GM19463 (cell line): ENCODE results near the gene NCAM1.

Experiments used
- ATAC-seq: cut with Tn5 transposase; IDR thresholded peaks from one replicate; pipeline ENCODE4 v1.9.1; 2021; ENCODE audit warnings: mild to moderate bottlenecking, moderate library complexity; ENCODE audit not compliant: unreplicated experiment

The NCAM1 gene

GRCh38 chr11:113121746-113122145 is 160.5 kb downstream of the NCAM1 start:
- no peak for ATAC-seq

- no peak for ATAC-seq
Observed at GRCh38 chr11:113124006-113124405, 162.8 kb downstream of the NCAM1 start.

GRCh38 chr11:113124578-113124977 is 163.4 kb downstream of the NCAM1 start:
- ATAC-seq = no peak

DNA sequence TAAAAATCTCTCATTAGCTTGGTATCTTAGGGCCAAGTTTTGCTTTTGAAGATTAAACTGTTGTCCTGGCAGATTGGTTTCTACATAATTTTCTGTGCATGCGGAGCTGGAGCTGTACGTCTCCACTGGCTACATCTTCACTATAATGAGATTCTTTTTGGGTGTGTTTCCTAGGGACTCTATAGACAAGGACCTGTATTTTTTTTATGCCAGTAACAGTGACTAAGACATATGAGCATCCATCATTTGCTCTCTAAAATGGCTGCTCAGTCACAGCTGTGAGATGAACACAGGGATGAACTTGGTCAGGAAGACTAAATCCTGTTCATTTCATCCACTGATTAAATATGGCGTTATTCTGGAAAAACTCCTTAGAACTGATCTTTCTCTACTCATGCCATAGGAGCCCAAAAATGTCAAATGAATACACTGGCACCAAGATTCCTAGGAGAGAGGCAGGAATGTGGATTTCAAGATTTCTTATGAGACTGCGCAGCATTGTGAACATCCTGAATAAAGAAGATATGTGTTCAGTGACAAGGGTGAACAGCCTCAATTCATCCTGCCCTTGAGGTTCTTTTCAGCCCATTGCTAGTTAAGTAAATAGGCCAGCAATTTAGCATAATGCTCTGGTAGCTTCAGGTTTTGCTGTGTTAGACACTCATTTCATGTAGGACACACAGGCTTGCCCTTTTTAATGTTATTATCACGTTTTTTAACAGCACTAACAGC is 168.2 kb downstream of the NCAM1 start:
- no peak for ATAC-seq

DNA sequence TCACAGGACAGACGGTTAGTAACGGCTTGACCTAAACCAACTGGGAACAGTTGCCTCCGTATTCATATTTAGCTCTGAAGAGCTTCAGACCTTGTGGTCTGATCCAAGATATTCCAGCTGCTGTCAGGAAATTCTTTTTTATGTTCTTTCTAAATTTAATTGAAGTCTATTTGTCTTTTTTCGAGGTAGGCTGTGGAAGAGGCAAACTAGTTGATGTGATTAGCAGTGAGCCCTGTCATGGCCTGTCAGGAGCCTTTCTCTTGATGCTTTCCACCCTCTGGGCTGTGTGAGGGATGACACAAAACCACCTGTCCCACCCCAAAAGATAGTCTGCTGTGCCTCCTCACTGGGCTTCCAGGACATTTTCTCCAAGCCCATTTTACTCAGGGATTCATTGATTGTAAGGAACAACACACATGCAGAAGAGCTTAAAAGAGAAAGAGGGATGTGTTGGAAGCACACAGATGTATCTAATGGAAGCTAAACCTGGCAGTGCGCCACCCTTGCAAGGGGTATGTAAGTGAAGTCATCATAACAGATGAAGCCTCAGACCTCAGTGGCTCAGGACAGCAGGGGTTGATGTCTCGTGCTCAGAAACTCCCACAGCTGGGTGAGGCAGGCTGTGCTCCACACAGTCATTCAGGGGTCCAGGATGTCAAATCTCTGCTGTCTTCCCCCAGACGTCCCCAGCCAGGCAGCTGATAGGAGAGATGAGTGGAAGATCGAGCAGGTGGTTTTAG is 170.0 kb downstream of the NCAM1 start:
- no peak for ATAC-seq

- no peak for ATAC-seq
Observed at GRCh38 chr11:113133071-113133470, 171.9 kb downstream of the NCAM1 start.

GRCh38 chr11:113134626-113135025 is 173.4 kb downstream of the NCAM1 start:
- no peak for ATAC-seq

DNA sequence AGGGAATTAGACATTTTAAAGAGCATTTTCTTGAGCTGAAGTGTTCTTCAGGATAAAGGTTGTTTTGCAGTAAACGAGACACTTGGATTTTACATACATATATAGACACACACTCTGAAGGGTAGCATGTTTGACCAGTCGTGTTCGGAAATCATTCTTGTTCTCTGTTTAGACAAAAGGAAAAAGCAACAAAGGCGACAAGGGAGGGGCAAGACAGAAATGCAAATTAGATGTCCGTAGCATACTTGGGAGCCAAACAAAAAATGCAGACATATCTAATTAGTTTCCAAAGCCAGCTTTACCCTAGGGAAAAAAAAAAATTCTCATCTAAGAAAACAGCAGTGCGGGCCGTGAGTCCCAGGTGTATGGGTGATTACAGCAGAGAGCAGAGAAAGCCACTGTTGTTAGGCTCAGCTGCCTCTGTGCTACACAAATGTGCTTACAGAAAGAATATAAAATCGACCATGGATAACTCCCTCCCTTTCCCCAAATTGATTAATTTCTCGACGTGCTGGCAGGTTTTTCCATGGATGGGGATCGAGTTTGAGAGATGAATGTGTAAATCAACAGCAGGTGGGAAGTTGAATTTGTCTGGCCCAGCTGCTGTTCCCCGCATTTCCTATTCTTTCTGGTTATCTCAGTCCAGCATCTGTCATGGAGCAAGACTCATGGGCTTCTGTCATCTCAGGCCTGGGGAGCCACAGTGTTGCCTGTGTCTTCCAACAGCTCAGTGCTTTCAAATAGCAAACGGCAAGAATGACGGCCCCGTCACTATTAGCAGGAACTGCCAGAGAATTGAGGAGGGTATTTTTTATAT is 176.7 kb downstream of the NCAM1 start:
- no peak for ATAC-seq

DNA sequence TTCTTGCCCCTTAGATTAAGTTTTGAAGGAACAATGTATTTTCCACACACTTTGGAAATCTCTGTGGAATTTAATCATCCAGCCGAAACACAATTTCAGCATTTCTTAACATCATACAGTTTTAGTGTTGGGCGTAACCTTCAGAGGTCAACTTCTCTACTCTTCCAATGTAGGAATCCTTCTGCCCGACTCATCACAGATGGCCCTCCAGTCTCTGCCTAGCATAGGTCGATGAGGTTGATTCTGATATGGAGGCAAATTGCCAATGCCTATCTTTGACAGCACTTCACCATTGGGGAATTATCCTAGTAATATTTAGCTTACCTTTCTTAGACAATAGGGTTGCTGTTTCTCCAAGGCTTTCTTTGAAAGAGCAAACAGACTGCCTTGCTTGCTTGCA is 177.5 kb downstream of the NCAM1 start:
- no peak for ATAC-seq

- ATAC-seq = no peak
Observed at GRCh38 chr11:113141010-113141409, 179.8 kb downstream of the NCAM1 start.

DNA sequence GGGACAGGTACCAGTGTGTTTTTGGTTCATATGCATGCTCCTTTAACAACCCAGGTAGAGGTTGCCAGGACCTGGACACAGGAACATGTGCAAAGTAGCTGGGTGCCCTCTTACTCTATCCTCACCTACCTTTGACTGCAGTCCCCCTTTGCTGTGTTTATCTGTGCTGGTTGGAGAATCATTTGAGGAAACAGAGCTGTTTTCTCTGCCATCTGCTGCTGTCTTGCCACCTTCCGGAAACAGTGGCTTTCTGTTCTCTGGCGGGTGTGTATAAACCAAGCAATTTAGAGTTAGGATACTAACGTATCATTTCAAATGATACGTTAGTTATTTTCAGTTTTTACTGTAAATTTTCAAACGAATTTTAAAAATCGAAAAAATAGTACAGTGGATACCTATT is 181.3 kb downstream of the NCAM1 start:
- ATAC-seq = no peak

DNA sequence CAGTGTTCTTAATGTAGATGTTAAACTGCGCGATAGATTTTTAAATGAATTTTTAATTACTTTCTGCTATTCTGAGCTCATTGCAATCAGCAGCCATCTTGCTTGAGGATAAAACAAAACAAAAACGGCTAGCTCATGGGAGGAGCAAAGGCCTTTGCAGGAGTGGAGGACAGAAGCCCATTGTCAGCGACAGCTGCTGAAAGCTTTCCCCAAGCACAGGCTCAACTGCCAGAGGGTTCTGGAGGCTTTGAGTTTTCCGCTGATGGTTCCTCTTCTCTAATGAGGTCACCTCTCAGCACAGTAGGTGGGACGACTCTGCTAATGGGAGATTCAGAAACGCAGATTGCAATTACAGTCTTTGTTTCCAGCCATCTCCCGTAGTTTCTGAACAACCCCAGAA is 186.0 kb downstream of the NCAM1 start:
- no peak for ATAC-seq

GRCh38 chr11:113148076-113148475 is 186.9 kb downstream of the NCAM1 start:
- ATAC-seq = no peak

DNA sequence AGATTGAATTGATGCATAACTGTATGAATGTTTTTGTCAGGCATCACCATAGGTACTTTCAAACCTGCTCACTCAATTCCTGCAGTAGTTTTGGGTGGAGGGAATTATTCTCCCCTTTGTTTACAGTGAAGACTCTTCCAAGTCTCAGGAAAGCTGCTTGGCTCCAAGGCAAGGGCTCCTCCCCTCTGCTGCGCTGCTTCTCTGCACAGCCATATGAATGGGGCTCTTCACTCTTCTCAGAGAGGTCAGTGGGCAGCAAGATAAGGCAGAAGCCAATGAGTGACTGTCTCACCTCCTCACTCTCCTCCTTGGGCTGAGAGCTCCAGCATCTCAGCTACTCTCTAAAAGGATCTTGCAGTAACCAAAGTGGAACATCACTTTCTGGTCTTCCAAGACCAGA is 187.4 kb downstream of the NCAM1 start:
- no peak for ATAC-seq

GRCh38 chr11:113151521-113151920 is 190.3 kb downstream of the NCAM1 start:
- no peak for ATAC-seq

GRCh38 chr11:113152500-113152899 is 191.3 kb downstream of the NCAM1 start:
- no peak for ATAC-seq

DNA sequence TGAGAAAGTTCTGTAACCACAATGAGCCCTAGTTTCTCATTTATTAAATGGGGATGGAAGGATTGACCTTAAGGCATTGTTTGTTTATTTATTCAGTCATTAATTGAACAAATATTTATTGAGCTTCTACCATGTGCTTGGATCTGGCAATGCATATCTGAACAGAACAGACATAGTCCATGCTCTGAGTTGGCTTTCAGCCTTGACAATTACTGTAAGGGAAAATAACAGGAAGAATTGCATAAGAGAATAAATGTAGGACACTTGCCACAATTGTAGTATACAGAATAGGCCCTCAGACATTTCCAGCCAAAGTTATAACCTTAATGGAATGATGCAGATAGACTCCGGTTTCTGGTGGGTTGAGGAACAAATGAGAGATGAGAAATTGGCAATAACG is 192.6 kb downstream of the NCAM1 start:
- ATAC-seq = no peak

- no peak for ATAC-seq
Observed at GRCh38 chr11:113159988-113160807, 199.0 kb downstream of the NCAM1 start.

DNA sequence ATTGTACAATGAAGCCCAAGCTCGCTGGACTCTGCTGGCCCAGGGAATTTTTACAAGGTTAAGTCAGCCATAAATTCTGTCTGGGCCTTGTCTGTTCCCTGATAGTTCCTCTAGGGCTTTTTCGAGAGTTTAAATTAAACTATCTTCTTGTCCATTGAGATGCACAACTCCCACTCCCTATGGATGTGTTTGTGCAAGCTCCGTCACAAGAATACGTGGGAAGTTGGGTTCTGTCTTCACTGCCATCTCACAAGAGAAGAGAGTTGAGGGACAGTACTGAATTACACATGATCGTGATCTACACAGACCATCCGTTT is 199.5 kb downstream of the NCAM1 start:
- ATAC-seq = no peak

GRCh38 chr11:113161711-113162591 is 200.7 kb downstream of the NCAM1 start:
- ATAC-seq = no peak
